Parathyroid adenoma (tissue), 2 donors: Measurements from ENCODE around the gene ATP6V1B1.
"Not testable (repeated sequence)": the region's sequence is repeated elsewhere in the genome, so short reads cannot be mapped to it uniquely, and the experiment has no call there.

Experiments
- H2AFZ ChIP-seq: fragments of 300-600 bp; sonication (generic); one replicate; pipeline ENCODE4 v1.7.0; 2017; ENCODE audit warnings: antibody characterized with exemption, mild to moderate bottlenecking
- H3K27ac ChIP-seq: fragments of 300-600 bp; sonication (generic); one replicate; pipeline ENCODE4 v1.7.0; 2017
- H3K27me3 ChIP-seq: fragments of 300-600 bp; sonication (generic); one replicate; pipeline ENCODE4 v1.7.0; 2017; ENCODE audit warnings: low read length; ENCODE audit not compliant: control insufficient read depth, insufficient read depth
- H3K36me3 ChIP-seq: fragments of 300-600 bp; sonication (generic); one replicate; pipeline ENCODE4 v1.7.0; 2017; ENCODE audit warnings: low read length; ENCODE audit not compliant: control insufficient read depth, insufficient read depth
- H3K4me1 ChIP-seq: fragments of 300-600 bp; sonication (generic); one replicate; pipeline ENCODE4 v1.7.0; 2017; ENCODE audit warnings: control low read depth
- H3K4me2 ChIP-seq: fragments of 300-600 bp; sonication (generic); one replicate; pipeline ENCODE4 v1.7.0; 2017; ENCODE audit warnings: low read length
- H3K4me3 ChIP-seq: fragments of 300-600 bp; sonication (generic); one replicate; pipeline ENCODE4 v1.7.0; 2017; ENCODE audit warnings: low read depth, low read length
- H3K79me2 ChIP-seq: fragments of 300-600 bp; sonication (generic); one replicate; pipeline ENCODE4 v1.7.0; 2017; ENCODE audit warnings: control low read depth
- H3K9ac ChIP-seq: fragments of 300-600 bp; sonication (generic); one replicate; pipeline ENCODE4 v1.7.0; 2017; ENCODE audit warnings: mild to moderate bottlenecking
- H3K9me3 ChIP-seq: fragments of 300-600 bp; sonication (generic); one replicate; pipeline ENCODE4 v1.7.0; 2017; ENCODE audit warnings: low read length; ENCODE audit not compliant: control insufficient read depth
- TF ChIP-seq, protein P1 (sequence below): fragments of 300-600 bp; sonication (generic); IDR thresholded peaks from one replicate; pipeline ENCODE4 v1.7.0; 2017; ENCODE audit warnings: antibody characterized with exemption, mild to moderate bottlenecking
- donor health status: primary hyperparathyroidism.

The ATP6V1B1 gene

DNA sequence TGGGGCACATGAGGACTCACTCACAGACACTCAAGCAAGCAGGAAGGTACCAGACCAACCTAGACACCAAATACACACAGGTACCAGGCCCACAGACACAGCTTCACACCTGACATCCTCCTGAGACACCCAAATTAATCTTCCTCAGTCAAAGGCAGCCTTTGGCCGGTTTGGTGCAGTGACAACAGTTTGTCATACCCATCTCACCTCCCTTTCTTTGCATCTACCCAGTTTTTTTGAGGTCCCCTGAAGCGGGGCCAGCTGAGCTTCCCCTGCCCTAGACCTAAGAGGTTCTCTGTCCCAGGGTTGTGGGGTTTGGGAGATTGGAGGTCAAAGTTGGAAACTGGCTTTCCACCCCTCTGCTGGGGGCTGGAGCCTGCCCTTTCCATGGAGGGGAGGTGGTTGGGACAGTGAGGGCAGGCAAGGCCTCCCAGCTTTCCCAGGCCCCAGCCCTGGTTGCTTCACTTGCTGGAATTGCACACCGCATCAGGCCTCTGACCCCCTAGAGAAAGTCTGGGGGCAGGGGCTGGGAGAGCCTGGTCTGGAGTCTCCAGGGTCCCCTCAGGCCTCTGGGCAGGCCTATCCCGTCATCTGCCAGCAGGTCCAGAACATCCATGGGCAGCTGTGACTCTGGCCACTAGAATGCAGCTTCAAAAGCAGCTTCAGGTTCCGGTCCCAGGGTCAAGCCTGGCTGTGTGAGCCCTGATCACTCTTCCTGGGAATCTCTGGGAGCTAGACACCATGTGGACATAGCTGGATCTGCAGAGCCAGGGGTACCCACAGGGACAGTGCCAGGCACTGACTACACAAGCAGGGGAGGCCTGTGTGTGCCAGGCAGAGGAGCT, 71.5 kb downstream of the ATP6V1B1 start:
- H3K9ac ChIP-seq, result no peak overlapping the region
- no peak overlapping the region for H3K4me3 ChIP-seq
- no peaks in the 10 kb centered on the region for H3K4me1 ChIP-seq
- H2AFZ ChIP-seq, result no peak overlapping the region
- no peak overlapping the region for H3K4me2 ChIP-seq
- no peaks in the 10 kb centered on the region for H3K27me3 ChIP-seq
- TF ChIP-seq, protein P1, sequence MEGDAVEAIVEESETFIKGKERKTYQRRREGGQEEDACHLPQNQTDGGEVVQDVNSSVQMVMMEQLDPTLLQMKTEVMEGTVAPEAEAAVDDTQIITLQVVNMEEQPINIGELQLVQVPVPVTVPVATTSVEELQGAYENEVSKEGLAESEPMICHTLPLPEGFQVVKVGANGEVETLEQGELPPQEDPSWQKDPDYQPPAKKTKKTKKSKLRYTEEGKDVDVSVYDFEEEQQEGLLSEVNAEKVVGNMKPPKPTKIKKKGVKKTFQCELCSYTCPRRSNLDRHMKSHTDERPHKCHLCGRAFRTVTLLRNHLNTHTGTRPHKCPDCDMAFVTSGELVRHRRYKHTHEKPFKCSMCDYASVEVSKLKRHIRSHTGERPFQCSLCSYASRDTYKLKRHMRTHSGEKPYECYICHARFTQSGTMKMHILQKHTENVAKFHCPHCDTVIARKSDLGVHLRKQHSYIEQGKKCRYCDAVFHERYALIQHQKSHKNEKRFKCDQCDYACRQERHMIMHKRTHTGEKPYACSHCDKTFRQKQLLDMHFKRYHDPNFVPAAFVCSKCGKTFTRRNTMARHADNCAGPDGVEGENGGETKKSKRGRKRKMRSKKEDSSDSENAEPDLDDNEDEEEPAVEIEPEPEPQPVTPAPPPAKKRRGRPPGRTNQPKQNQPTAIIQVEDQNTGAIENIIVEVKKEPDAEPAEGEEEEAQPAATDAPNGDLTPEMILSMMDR, result no peak
- H3K27ac ChIP-seq, result no peak overlapping the region
- no peaks in the 10 kb centered on the region for H3K79me2 ChIP-seq
- H3K36me3 ChIP-seq, result no peaks in the 10 kb centered on the region
- H3K9me3 ChIP-seq, result no peaks in the 10 kb centered on the region

DNA sequence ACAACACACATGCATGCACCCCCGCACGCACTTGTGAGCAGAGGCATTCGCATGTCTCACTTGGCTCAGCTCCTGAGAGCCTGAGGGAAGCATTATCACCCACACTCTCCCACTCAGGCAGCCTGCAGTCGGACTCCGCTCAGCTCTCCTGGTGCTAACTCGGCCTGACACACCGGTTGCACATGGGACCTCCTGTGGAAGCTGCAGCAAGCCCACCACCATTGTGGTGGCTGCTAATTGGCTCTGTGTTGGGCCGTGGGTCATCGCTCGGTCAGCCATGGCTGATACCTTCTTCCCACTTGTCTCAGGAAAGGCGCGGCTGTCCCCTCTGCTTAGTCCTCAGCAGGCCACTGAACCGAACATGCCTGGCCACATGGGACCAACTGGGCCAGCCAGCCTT, 72.6 kb downstream of the ATP6V1B1 start:
- no peaks in the 10 kb centered on the region for H3K36me3 ChIP-seq
- no peak overlapping the region for H3K4me2 ChIP-seq
- H3K4me1 ChIP-seq, result no peaks in the 10 kb centered on the region
- H3K27ac ChIP-seq, result no peak overlapping the region
- H3K9me3 ChIP-seq, result no peaks in the 10 kb centered on the region
- TF ChIP-seq, protein P1, result no peak
- no peak overlapping the region for H2AFZ ChIP-seq
- no peaks in the 10 kb centered on the region for H3K79me2 ChIP-seq
- no peaks in the 10 kb centered on the region for H3K27me3 ChIP-seq
- no peak overlapping the region for H3K4me3 ChIP-seq
- H3K9ac ChIP-seq, result no peak overlapping the region

DNA sequence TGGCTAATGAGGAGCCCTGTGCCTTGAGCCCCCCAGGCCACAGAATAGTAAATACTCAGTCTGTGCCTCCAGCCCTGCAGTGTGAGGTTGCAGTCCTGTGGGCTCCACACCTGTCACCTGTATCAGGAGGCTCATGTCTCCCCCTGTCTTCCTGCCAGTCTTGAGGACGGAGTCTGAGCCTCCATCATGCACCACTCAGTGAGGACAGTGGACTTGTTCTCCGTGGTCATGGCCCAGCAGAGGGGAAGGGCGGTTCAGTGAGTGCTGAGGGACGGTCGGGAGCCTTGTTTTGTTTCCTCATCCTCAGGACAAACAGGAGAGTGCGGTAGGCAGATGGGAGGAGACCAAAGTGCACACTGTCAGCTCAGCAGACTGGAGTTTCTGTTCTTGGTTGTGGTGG, 76.1 kb downstream of the ATP6V1B1 start:
- not testable (repeated sequence) for H3K27me3 ChIP-seq, H3K4me2 ChIP-seq, H3K27ac ChIP-seq, H3K79me2 ChIP-seq, H3K36me3 ChIP-seq, H3K4me3 ChIP-seq, H2AFZ ChIP-seq, H3K9me3 ChIP-seq, H3K9ac ChIP-seq, H3K4me1 ChIP-seq
